ENCODE measurements around the gene LRRC30. TPM values are rescaled to one million over a fixed set of nuclear protein-coding genes. Genes with fewer than 3 reads are reported as not detected.

Gene LRRC30
- total RNA-seq, 1 donor from 2014 or later, result not detected

GRCh38 chr18:7205346-7205745 lies 25.5 kb upstream of the LRRC30 start:
- TF ChIP-seq POLR2AphosphoS5 (IDR thresholded peaks at IDR 0.05; ENCODE audit: insufficient read depth in 1 of 2, low read depth in 1 of 2) (no peak), CTCF (IDR thresholded peaks at IDR 0.05) (no peak), POLR2A (IDR thresholded peaks at IDR 0.05) (no peak)
- intact Hi-C loops (cut with DNase I), result no loop called here
- DNase-seq (ENCODE audit: extremely low spot score in 2 of 2), result no peak
- Histone ChIP-seq H3K27ac (no peak overlapping the region), H3K4me3 (no peak overlapping the region), H3K27me3 (no peaks in the 10 kb centered on the region), H3K36me3 (no peaks in the 10 kb centered on the region), H3K4me1 (peaks cover 9% of the 10 kb centered on the region), H3K9me3 (no peaks in the 10 kb centered on the region)

DNA sequence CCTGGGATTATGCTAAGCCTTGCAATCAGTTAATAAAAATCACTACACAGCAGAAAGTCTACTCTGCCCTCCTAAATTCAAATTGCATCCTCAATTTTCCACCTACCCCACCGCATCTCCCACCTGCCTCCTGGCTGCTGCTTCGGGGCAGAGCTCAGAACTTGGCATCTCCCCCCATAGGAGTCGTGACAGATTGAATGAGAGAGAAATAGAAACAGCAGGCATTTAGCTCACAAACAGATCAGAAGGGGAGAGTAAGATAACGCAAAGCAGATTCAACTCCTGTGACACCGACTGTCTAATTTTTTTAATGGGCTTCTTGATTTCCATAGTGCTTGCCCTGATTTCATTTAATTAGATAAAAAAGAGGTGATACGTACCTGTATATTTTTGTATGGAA lies 24.7 kb upstream of the LRRC30 start:
- intact Hi-C loops (cut with DNase I), result no loop called here
- Histone ChIP-seq H3K9me3 (no peaks in the 10 kb centered on the region), H3K27ac (no peak overlapping the region), H3K4me3 (no peak overlapping the region), H3K36me3 (no peaks in the 10 kb centered on the region), H3K27me3 (no peaks in the 10 kb centered on the region), H3K4me1 (peaks cover 9% of the 10 kb centered on the region)
- no peak for DNase-seq (ENCODE audit: extremely low spot score in 2 of 2)
- no peak for TF ChIP-seq CTCF (IDR thresholded peaks at IDR 0.05)
- no peak for TF ChIP-seq POLR2A (IDR thresholded peaks at IDR 0.05)
- no peak for TF ChIP-seq POLR2AphosphoS5 (IDR thresholded peaks at IDR 0.05; ENCODE audit: insufficient read depth in 1 of 2, low read depth in 1 of 2)

DNA sequence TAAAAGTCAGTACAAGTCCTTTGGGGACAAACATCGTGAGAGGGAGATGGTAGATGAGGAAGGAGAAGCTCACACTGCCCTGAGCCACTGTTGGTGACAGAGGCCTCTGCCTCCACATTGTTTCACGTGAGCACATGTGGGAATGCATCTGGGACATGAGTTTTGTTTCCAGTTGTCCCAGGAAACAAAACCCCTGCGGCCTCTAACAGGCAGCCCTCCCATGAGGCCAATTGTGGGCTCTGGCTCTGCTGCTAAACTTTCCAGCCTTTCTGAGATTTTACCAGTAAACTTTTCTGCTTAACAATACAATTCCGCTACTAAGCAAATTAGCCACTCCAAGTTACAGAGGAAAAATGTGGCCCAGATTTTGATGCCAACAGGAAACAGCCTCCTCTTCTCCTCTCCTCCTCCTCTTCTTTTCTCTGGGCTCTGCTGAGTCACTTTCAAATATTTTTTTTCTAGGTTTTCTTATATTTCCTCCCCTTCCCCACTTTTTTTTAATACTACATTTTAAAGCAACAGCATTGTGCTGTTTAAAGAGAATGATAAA lies 23.4 kb upstream of the LRRC30 start:
- intact Hi-C loops (cut with DNase I), result no loop called here
- Histone ChIP-seq H3K4me1 (peaks cover 9% of the 10 kb centered on the region), H3K36me3 (no peaks in the 10 kb centered on the region), H3K27ac (no peak overlapping the region), H3K4me3 (no peak overlapping the region), H3K9me3 (no peaks in the 10 kb centered on the region), H3K27me3 (no peaks in the 10 kb centered on the region)
- no peak for DNase-seq (ENCODE audit: extremely low spot score in 2 of 2)
- no peak for TF ChIP-seq CTCF (IDR thresholded peaks at IDR 0.05)
- no peak for TF ChIP-seq POLR2AphosphoS5 (IDR thresholded peaks at IDR 0.05; ENCODE audit: insufficient read depth in 1 of 2, low read depth in 1 of 2)
- no peak for TF ChIP-seq POLR2A (IDR thresholded peaks at IDR 0.05)

DNA sequence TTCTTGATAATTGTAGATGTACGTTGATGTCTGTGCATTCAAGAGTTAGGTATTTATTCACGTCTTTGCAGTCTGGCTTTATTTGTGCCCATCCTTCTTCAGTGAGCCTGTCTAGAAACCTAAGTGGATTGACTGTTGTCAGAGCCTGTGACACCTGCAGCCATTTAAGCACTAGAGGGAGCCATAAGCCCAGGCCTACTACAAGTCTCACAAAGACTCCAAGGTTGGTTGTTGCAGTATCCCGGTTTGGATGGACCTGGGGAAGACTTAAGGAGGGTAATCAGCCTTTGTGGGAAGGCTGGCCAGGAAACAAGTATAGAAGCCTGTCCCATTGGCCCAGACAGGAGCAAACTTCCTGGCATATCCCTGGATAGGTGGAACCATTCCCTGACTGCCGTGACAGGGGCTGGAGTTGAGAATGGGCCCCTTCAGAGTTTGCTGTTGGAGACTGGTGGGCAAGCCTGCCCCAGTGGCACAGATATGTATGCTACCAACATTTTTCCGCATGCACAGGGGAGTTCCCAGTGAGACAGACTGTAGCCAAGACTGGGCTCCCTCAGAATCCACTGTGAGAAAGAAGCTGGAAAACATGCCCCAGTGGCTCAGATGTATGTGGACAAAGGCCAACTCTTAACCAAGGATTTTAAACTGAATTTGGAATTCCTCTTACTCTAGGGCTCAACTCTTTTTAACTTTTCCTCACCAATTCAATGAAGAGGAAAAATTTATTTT lies 9.3 kb upstream of the LRRC30 start:
- no peaks in the 10 kb centered on the region for H3K4me1 ChIP-seq
- no peaks in the 10 kb centered on the region for H3K27me3 ChIP-seq
- H3K4me3 ChIP-seq, result no peak overlapping the region
- H3K36me3 ChIP-seq, result no peaks in the 10 kb centered on the region
- TF ChIP-seq POLR2AphosphoS5 (IDR thresholded peaks at IDR 0.05; ENCODE audit: insufficient read depth in 1 of 2, low read depth in 1 of 2), result no peak
- TF ChIP-seq CTCF (IDR thresholded peaks at IDR 0.05), result peak in 1 of 3 experiments; percentile 17
- no peak for TF ChIP-seq POLR2A (IDR thresholded peaks at IDR 0.05)
- no peak for DNase-seq (ENCODE audit: extremely low spot score in 2 of 2)
- intact Hi-C loops (cut with DNase I), result no loop called here
- H3K27ac ChIP-seq, result no peak overlapping the region
- H3K9me3 ChIP-seq, result no peaks in the 10 kb centered on the region

DNA sequence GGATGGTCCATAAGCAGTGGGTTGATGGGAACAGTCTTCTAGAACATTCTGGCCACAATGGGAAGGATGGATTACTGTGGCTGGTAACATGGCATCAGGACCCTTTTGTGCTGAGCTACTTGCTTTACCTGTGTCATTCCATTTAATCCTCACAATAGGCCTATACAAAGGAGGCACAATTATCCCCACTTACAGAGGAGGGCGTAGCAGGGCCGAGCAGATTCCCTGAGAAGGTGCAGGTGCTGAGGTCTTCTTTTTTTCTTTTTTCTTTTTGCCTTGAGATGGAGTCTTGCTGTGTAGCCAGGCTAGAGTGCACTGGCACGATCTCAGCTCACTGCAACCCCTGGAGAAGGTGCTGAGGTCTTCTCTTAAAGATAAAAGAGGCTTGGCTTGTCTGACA lies 6.7 kb upstream of the LRRC30 start:
- H3K4me1 ChIP-seq, result no peaks in the 10 kb centered on the region
- no peaks in the 10 kb centered on the region for H3K36me3 ChIP-seq
- no peaks in the 10 kb centered on the region for H3K9me3 ChIP-seq
- intact Hi-C loops (cut with DNase I), result no loop called here
- TF ChIP-seq POLR2A (IDR thresholded peaks at IDR 0.05), result no peak
- no peak for TF ChIP-seq CTCF (IDR thresholded peaks at IDR 0.05)
- H3K27ac ChIP-seq, result no peak overlapping the region
- H3K27me3 ChIP-seq, result no peaks in the 10 kb centered on the region
- H3K4me3 ChIP-seq, result no peak overlapping the region
- no peak for DNase-seq (ENCODE audit: extremely low spot score in 2 of 2)

Measured in vagina (tissue), 2 donors.